GM19397 (cell line): ENCODE results near the gene TK2.
"Not testable (repeated sequence)": the region's sequence is repeated elsewhere in the genome, so short reads cannot be mapped to it uniquely, and the experiment has no call there.

Experiments
- ATAC-seq: cut with Tn5 transposase; IDR thresholded peaks from one replicate; pipeline ENCODE4 v1.9.1; 2021; ENCODE audit warnings: mild to moderate bottlenecking, moderate library complexity; ENCODE audit not compliant: unreplicated experiment

The TK2 gene

GRCh38 chr16:66521252-66521713, 28.6 kb downstream of the TK2 start:
- ATAC-seq: no peak

- no peak for ATAC-seq
Measured at GRCh38 chr16:66520406-66521170, 29.3 kb downstream of the TK2 start.

GRCh38 chr16:66519482-66520373, 30.2 kb downstream of the TK2 start:
- ATAC-seq: no peak

- ATAC-seq: no peak
Measured at GRCh38 chr16:66517586-66518263, 32.2 kb downstream of the TK2 start.

- peak; percentile 97 for ATAC-seq
Measured at GRCh38 chr16:66516808-66517585, 32.9 kb downstream of the TK2 start.

- no peak for ATAC-seq
Measured at GRCh38 chr16:66516509-66516807, 33.5 kb downstream of the TK2 start.

- ATAC-seq: no peak
Measured at GRCh38 chr16:66515596-66516508, 34.1 kb downstream of the TK2 start.

- ATAC-seq: not testable (repeated sequence)
Measured at GRCh38 chr16:66514980-66515595, 34.8 kb downstream of the TK2 start.

GRCh38 chr16:66514391-66514790, 35.5 kb downstream of the TK2 start:
- not testable (repeated sequence) for ATAC-seq

GRCh38 chr16:66513111-66513723, 36.7 kb downstream of the TK2 start:
- ATAC-seq: no peak

- no peak for ATAC-seq
Measured at GRCh38 chr16:66512272-66513110, 37.4 kb downstream of the TK2 start.

- ATAC-seq: no peak
Measured at GRCh38 chr16:66511602-66512271, 38.2 kb downstream of the TK2 start.

GRCh38 chr16:66510711-66511601, 39.0 kb downstream of the TK2 start:
- no peak for ATAC-seq

GRCh38 chr16:66510298-66510697, 39.6 kb downstream of the TK2 start:
- ATAC-seq: no peak

GRCh38 chr16:66509576-66509975, 40.3 kb downstream of the TK2 start:
- ATAC-seq: no peak

GRCh38 chr16:66508914-66509496, 40.9 kb downstream of the TK2 start:
- ATAC-seq: no peak
